Vagina (tissue), 2 donors: ENCODE data around the gene MAGEA8.

ENCODE experiments used
- CTCF ChIP-seq, 3 experiments: fragments of 450-650 bp in 2 of 3; fragments of 200-600 bp in 1 of 3; sonication (generic) in 1 of 3; IDR thresholded peaks; one replicate each; pipeline ENCODE4 v1.5.1; 2017 to 2019; ENCODE audit warnings: antibody characterized with exemption in 3 of 3, mild to moderate bottlenecking in 2 of 3, moderate library complexity in 2 of 3
- POLR2A ChIP-seq, 2 donors: fragments of 450-650 bp; IDR thresholded peaks; one replicate each; pipeline ENCODE4 v1.6.1; 2017; ENCODE audit warnings: antibody characterized with exemption in 2 of 2, mild to moderate bottlenecking in 2 of 2, moderate library complexity in 2 of 2
- POLR2AphosphoS5 ChIP-seq, 2 donors: sonication (generic); formaldehyde crosslinking; IDR thresholded peaks; one replicate each; pipeline ENCODE4 v1.9.0; 2017; ENCODE audit warnings: antibody characterized with exemption in 2 of 2, mild to moderate bottlenecking in 2 of 2, low read depth in 1 of 2; ENCODE audit not compliant: insufficient read depth in 1 of 2

GRCh38 chrX:149898554-149898953 is 17.6 kb downstream of the MAGEA8 start:
- TF ChIP-seq CTCF (IDR thresholded peaks at IDR 0.05): no peak
- TF ChIP-seq POLR2A (IDR thresholded peaks at IDR 0.05): no peak
- TF ChIP-seq POLR2AphosphoS5 (IDR thresholded peaks at IDR 0.05; ENCODE audit: insufficient read depth in 1 of 2, low read depth in 1 of 2): no peak
